HEK293T (cell line): Measurements from ENCODE around the gene SESTD1.

ENCODE experiments used
- ARNT ChIP-seq: fragments of 450-650 bp; IDR thresholded peaks from 2 replicates; pipeline ENCODE4 v1.6.1; 2017; ENCODE audit warnings: mild to moderate bottlenecking
- CTBP1 ChIP-seq: fragments of 450-650 bp; IDR thresholded peaks from 2 replicates; pipeline ENCODE4 v1.6.1; 2016; ENCODE audit warnings: borderline replicate concordance
- ELF4 ChIP-seq: fragments of 450-650 bp; IDR thresholded peaks from 2 replicates; pipeline ENCODE4 v1.6.1; 2017; ENCODE audit warnings: antibody characterized with exemption
- FOXK2 ChIP-seq: fragments of 450-650 bp; IDR thresholded peaks from 2 replicates; pipeline ENCODE4 v1.6.1; 2016; ENCODE audit warnings: mild to moderate bottlenecking
- FOXM1 ChIP-seq: fragments of 450-650 bp; IDR thresholded peaks from 2 replicates; pipeline ENCODE4 v1.6.1; 2017; ENCODE audit warnings: mild to moderate bottlenecking, borderline replicate concordance
- PKNOX1 ChIP-seq: fragments of 450-650 bp; IDR thresholded peaks from 2 replicates; pipeline ENCODE4 v1.6.1; 2016
- SP1 ChIP-seq: fragments of 450-650 bp; IDR thresholded peaks from 2 replicates; pipeline ENCODE4 v1.6.1; 2017
- SUZ12 ChIP-seq: fragments of 450-650 bp; IDR thresholded peaks from 2 replicates; pipeline ENCODE4 v1.6.1; 2016; ENCODE audit warnings: mild to moderate bottlenecking
- TARDBP ChIP-seq: fragments of 450-650 bp; IDR thresholded peaks from 2 replicates; pipeline ENCODE4 v1.6.1; 2016
- ZNF384 ChIP-seq: fragments of 450-650 bp; IDR thresholded peaks from 2 replicates; pipeline ENCODE4 v1.6.1; 2016

GRCh38 chr2:179247318-179248023, 17.2 kb downstream of the SESTD1 start:
- no peak for TF ChIP-seq ARNT
- TF ChIP-seq CTBP1 = no peak
- no peak for TF ChIP-seq FOXK2
- no peak for TF ChIP-seq SUZ12
- TF ChIP-seq ELF4 = no peak
- TF ChIP-seq FOXM1 = no peak
- no peak for TF ChIP-seq TARDBP
- TF ChIP-seq PKNOX1 = no peak
- TF ChIP-seq ZNF384 = no peak
- no peak for TF ChIP-seq SP1
